Measurements from ENCODE around the gene FREM1.

- TF ChIP-seq EP300 (IDR thresholded peaks at IDR 0.05; ENCODE audit: borderline replicate concordance) (no peak), RAD21 (IDR thresholded peaks at IDR 0.05; ENCODE audit: low read depth) (no peak), MAX (IDR thresholded peaks at IDR 0.05) (no peak), TAF1 (IDR thresholded peaks at IDR 0.05; ENCODE audit: low read depth) (no peak), TCF12 (IDR thresholded peaks at IDR 0.05; ENCODE audit: low read depth) (no peak), REST (IDR thresholded peaks at IDR 0.05; ENCODE audit: low read depth) (no peak), YY1 (IDR thresholded peaks at IDR 0.05; ENCODE audit: low read depth) (no peak), CREB1 (IDR thresholded peaks at IDR 0.05; ENCODE audit: low read depth) (no peak), FOXM1 (IDR thresholded peaks at IDR 0.05; ENCODE audit: borderline replicate concordance, low read depth) (no peak), CEBPB (IDR thresholded peaks at IDR 0.05) (no peak)
These were observed 4.2 kb downstream of the FREM1 start for GRCh38 chr9:14906000-14906399.

Data from Ishikawa (cell line).